SH-SY5Y (cell line): ENCODE measurements around the gene SDK1.

Experiments used
- GATA2 ChIP-seq: IDR thresholded peaks from 2 replicates; pipeline ENCODE4 v1.6.1; 2011; ENCODE audit warnings: mild to moderate bottlenecking, low read depth, low read length
- GATA3 ChIP-seq: IDR thresholded peaks from 2 replicates; pipeline ENCODE4 v1.6.1; 2011; ENCODE audit warnings: low read depth, mild to moderate bottlenecking, low read length, moderate library complexity

The SDK1 gene

GRCh38 chr7:3927446-3928110 is 626.5 kb downstream of the SDK1 start:
- TF ChIP-seq GATA2 (no peak), GATA3 (no peak)

- TF ChIP-seq GATA3 = no peak
- no peak for TF ChIP-seq GATA2
Measured at GRCh38 chr7:3928727-3929515, 627.9 kb downstream of the SDK1 start.

- TF ChIP-seq GATA2 (no peak), GATA3 (no peak)
Measured at GRCh38 chr7:3931843-3932242, 630.8 kb downstream of the SDK1 start.

- TF ChIP-seq GATA2 (no peak), GATA3 (no peak)
Measured at GRCh38 chr7:3937146-3937545, 636.1 kb downstream of the SDK1 start.

GRCh38 chr7:3937605-3938004 is 636.6 kb downstream of the SDK1 start:
- TF ChIP-seq GATA2 (no peak), GATA3 (no peak)

- TF ChIP-seq GATA3 = no peak
- no peak for TF ChIP-seq GATA2
Measured at GRCh38 chr7:3942276-3942675, 641.2 kb downstream of the SDK1 start.

GRCh38 chr7:3942816-3943745 is 642.0 kb downstream of the SDK1 start:
- TF ChIP-seq GATA2 (no peak), GATA3 (no peak)

GRCh38 chr7:3943779-3944520 is 642.9 kb downstream of the SDK1 start:
- no peak for TF ChIP-seq GATA3
- TF ChIP-seq GATA2 = no peak

GRCh38 chr7:3949242-3949640 is 648.2 kb downstream of the SDK1 start:
- TF ChIP-seq GATA3 (no peak), GATA2 (no peak)

- TF ChIP-seq GATA3 (no peak), GATA2 (no peak)
Measured at GRCh38 chr7:3950249-3950648, 649.2 kb downstream of the SDK1 start.

GRCh38 chr7:3951316-3952055 is 650.4 kb downstream of the SDK1 start:
- no peak for TF ChIP-seq GATA2
- no peak for TF ChIP-seq GATA3

GRCh38 chr7:3953133-3953532 is 652.1 kb downstream of the SDK1 start:
- no peak for TF ChIP-seq GATA3
- TF ChIP-seq GATA2 = no peak

GRCh38 chr7:3953946-3954345 is 652.9 kb downstream of the SDK1 start:
- TF ChIP-seq GATA2 (no peak), GATA3 (no peak)
